GM18511 (cell line): ENCODE data around the gene OPN1SW.

Source experiments
- ATAC-seq: cut with Tn5 transposase; IDR thresholded peaks from one replicate; pipeline ENCODE4 v1.9.1; 2021; ENCODE audit warnings: mild to moderate bottlenecking, moderate library complexity; ENCODE audit not compliant: unreplicated experiment

The OPN1SW gene

GRCh38 chr7:128775744-128776474, at the start of gene OPN1SW:
TSS of gene OPN1SW (minus strand) at chr7:128775794. CDS start at chr7:128775781, 13 bp downstream.
- no peak for ATAC-seq

GRCh38 chr7:128821724-128822123, 46.1 kb upstream of the OPN1SW start:
- ATAC-seq, result no peak

- no peak for ATAC-seq
Observed at GRCh38 chr7:128818694-128819093, 43.1 kb upstream of the OPN1SW start.

GRCh38 chr7:128815289-128815942, 39.8 kb upstream of the OPN1SW start:
- ATAC-seq, result no peak

GRCh38 chr7:128814499-128814898, 38.9 kb upstream of the OPN1SW start:
- no peak for ATAC-seq

- ATAC-seq, result no peak
Observed at GRCh38 chr7:128812514-128813168, 37.0 kb upstream of the OPN1SW start.

GRCh38 chr7:128811631-128812430, 36.2 kb upstream of the OPN1SW start:
- no peak for ATAC-seq

- no peak for ATAC-seq
Observed at GRCh38 chr7:128810997-128811396, 35.4 kb upstream of the OPN1SW start.

GRCh38 chr7:128810473-128810872, 34.9 kb upstream of the OPN1SW start:
- no peak for ATAC-seq

- no peak for ATAC-seq
Observed at GRCh38 chr7:128809363-128809762, 33.8 kb upstream of the OPN1SW start.

GRCh38 chr7:128807191-128807590, 31.6 kb upstream of the OPN1SW start:
- ATAC-seq, result no peak

- ATAC-seq, result no peak
Observed at GRCh38 chr7:128805225-128805624, 29.6 kb upstream of the OPN1SW start.

GRCh38 chr7:128804484-128804883, 28.9 kb upstream of the OPN1SW start:
- no peak for ATAC-seq

GRCh38 chr7:128801667-128802418, 26.2 kb upstream of the OPN1SW start:
- no peak for ATAC-seq

GRCh38 chr7:128801003-128801402, 25.4 kb upstream of the OPN1SW start:
- ATAC-seq, result no peak

- no peak for ATAC-seq
Observed at GRCh38 chr7:128800567-128800966, 25.0 kb upstream of the OPN1SW start.

- ATAC-seq, result no peak
Observed at GRCh38 chr7:128799451-128799850, 23.9 kb upstream of the OPN1SW start.

- ATAC-seq, result no peak
Observed at GRCh38 chr7:128796327-128796726, 20.7 kb upstream of the OPN1SW start.

GRCh38 chr7:128795129-128795528, 19.5 kb upstream of the OPN1SW start:
- ATAC-seq, result no peak

- no peak for ATAC-seq
Observed at GRCh38 chr7:128794436-128794835, 18.8 kb upstream of the OPN1SW start.
